Motor neuron (in vitro differentiated cells): Measurements from ENCODE around the gene GABRB2. TPM values are rescaled to one million over a fixed set of nuclear protein-coding genes. Genes with fewer than 3 reads are reported as not detected.

Experiments used
- ATAC-seq, 8 experiments: fragments of 200-7000 bp; cut with Tn5 transposase; replicated peaks in 6 of 8; 2 replicates each; pipeline ENCODE4 v1.8.0; 2021; ENCODE audit warnings: mild to moderate bottlenecking in 8 of 8, moderate library complexity in 8 of 8
- H3K27ac ChIP-seq, 2 donors: fragments of 250-450 bp; sonication (Bioruptor Pico); 2 replicates each; pipeline ENCODE4 v1.9.0; 2021; ENCODE audit warnings: antibody characterized with exemption in 2 of 2, mild to moderate bottlenecking in 2 of 2, moderate library complexity in 1 of 2
- H3K4me1 ChIP-seq, 2 donors: fragments of 250-450 bp; sonication (Bioruptor Pico); replicated peaks in 1 of 2; 2 replicates each; pipeline ENCODE4 v1.6.1; 2021; ENCODE audit warnings: antibody characterized with exemption in 2 of 2, mild to moderate bottlenecking in 2 of 2, moderate library complexity in 1 of 2
- H3K4me3 ChIP-seq, 5 donors: fragments of 250-450 bp; sonication (Bioruptor Pico); 2 replicates each; pipeline ENCODE4 v1.9.0; 2021; ENCODE audit warnings: antibody characterized with exemption in 5 of 5, mild to moderate bottlenecking in 5 of 5, moderate library complexity in 4 of 5
- WGBS, 10 experiments: fragments of 450-650 bp; shearing (Covaris generic); methylation state at CpG; one replicate each; pipeline ENCODE4 v1.0.0; 2022; 5-methylcytosine and 5-hydroxymethylcytosine counted together
- in situ Hi-C, 9 experiments: fragments of 400-800 bp; cut with MboI; loops; one replicate each; pipeline ENCODE4 v1.15.0; 2021; ENCODE audit warnings: low sequenced_read_pairs in 9 of 9, low pct_unique_long_range_greater_than_20kb in 2 of 9; ENCODE audit not compliant: unreplicated experiment in 9 of 9
- total RNA-seq, 8 experiments: library from RNA; unstranded; fragments of 300-600 nt; gene quantifications; 2 replicates each; pipeline versions ENCODE4 v1.2.3 to v1.2.4, GENCODE V29; 2022

The GABRB2 gene
- total RNA-seq, 8 experiments from 2014 or later, result 0.97 to 17.4 (median 7.8) TPM

DNA sequence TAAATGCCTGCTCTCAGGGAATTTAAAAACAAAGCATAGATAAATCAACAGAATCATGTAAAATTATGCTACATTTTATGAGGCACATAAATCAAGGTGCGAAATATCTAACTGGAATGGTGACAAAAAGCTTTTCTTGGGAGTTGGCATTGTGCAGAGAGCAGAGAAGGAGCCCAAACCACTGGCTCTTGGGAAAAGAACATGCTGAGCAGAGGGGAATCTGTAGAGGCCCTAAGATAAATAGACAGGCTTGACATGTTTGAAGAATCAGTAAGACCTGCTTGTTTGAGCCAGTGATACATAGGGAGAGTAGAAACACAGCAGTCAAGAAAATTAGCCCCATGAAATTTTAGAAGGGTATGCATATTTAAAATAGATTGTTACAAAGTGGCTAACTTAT lies 85.8 kb downstream of the GABRB2 start:
- WGBS, 10 experiments, result 20 to 100% (median 78%) methylated on average over 1 of the region's 1 CpG; no CpG with 5 or more reads in 5 of the 10 experiments
- in situ Hi-C loops, result no loop called here
- Histone ChIP-seq H3K27ac (no peak overlapping the region), H3K4me1 (peaks cover 0 to 5% of the 10 kb centered on the region in 2 donors), H3K4me3 (no peak overlapping the region)
- peak in 4 of 8 experiments; percentile 19 to 56 (median 38) for ATAC-seq

DNA sequence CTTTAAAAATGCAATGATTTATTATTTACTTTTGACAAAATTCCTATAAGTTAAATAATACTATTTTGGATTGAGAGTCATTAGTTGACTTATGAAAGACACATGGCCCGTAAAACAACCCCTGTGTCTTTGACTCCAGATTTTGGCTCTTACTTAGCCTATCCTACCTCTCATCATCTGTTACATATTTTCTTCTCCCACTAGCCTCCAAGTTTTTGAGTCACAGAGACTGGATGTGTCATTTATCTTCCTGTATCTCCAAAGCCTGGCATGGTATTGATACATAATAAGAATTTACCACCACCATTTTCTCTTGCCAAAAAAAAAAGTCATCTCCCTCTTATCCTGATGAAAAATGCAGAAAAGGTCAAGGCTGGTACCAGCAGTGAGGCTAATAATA lies 99.9 kb downstream of the GABRB2 start:
- Histone ChIP-seq H3K27ac (no peak overlapping the region), H3K4me1 (no peaks in the 10 kb centered on the region), H3K4me3 (no peak overlapping the region)
- in situ Hi-C loops, result no loop called here
- ATAC-seq, result no peak
- WGBS, 10 experiments, result 0 to 100% (median 100%) methylated on average over 1 of the region's 1 CpG; no CpG with 5 or more reads in 3 of the 10 experiments

DNA sequence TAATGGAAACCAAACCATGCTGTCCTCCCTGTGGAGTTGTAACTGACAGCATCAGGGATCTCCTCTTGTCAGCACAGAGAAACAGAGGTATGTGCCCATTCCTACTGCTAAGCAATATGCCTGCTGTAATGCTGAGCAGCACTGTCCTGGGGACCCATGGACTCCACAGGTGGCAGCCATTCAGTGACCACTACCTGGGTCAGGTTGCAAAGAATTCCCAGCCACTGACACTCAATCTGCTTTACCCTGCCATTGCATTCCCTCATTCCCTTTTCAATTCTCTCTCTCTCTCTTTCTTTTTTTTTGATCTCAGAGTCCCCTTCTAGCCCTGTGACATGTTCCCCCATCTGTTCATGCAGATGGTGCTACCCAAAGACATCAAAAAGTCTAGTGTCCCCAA lies 104.1 kb downstream of the GABRB2 start:
- Histone ChIP-seq H3K4me1 (no peaks in the 10 kb centered on the region), H3K4me3 (no peak overlapping the region), H3K27ac (no peak overlapping the region)
- no peak for ATAC-seq
- in situ Hi-C loops, result no loop called here

DNA sequence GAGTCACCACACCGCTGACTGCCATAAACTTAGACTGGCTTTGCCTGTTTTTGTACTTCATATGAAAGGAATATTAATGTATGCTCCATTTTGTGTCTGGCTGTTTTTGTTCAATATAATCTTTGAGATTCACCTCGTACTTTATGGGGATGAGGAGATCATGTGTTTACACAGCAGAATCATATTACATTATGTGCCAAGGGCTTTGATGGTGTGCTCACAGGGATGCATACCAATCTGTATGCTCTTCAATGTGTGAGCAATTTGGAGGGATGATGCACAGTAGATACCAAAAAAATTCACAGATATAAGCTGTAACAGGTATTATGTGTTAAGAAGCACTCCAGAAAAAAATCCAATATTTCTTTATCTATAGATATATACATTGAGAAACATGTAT lies 113.7 kb downstream of the GABRB2 start:
- Histone ChIP-seq H3K27ac (no peak overlapping the region), H3K4me1 (no peaks in the 10 kb centered on the region), H3K4me3 (no peak overlapping the region)
- 14 to 100% (median 71%) methylated on average over 1 to 2 of the region's 2 CpGs; no CpG with 5 or more reads in 2 of the 10 experiments for WGBS, 10 experiments
- ATAC-seq, result peak in 2 of 8 experiments; percentile 55 to 75
- in situ Hi-C loops, result no loop called here

DNA sequence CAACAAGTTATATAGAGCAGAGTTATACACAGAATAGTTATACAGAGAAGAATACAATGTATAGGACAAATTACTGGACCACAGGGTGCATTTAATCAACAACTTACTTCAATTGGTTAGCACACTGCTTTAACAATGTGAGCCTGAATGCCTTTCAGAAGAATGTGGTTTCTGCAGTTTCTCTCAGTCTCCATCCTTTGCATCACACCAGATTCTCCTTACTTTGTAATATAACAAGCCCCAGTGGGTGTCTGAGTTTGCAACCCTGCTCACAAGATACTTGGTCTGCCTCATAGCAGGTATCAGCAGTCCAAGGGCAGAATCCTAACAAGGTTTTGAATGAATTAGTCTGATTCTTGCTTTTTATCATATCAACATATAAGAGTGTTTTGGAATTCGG lies 114.6 kb downstream of the GABRB2 start:
- no peak for ATAC-seq
- WGBS, 10 experiments, result 0 to 100% (median 63%) methylated on average over 1 of the region's 1 CpG
- no peak overlapping the region for H3K27ac ChIP-seq
- H3K4me1 ChIP-seq, result peaks cover 0 to 3% of the 10 kb centered on the region in 2 donors
- in situ Hi-C loops, result no loop called here
- H3K4me3 ChIP-seq, result no peak overlapping the region

DNA sequence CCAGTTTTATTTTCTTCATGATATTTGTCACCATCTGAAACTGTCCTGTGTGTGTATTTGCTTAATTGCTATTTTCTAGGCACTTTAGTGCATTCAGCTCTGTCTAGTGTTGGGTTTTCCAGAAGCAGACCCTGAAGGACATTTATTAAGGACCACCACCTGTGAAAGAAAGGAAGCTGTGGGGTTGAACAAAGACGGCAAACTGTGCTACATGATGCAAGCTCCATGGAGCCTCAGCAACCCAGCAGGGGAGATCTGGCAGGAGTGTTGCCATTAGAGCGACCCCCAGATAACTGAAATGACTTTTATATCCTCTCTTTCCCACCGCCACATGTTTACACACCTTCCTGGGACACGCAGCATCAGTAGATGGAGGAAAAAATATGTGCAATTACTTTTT lies 125.5 kb downstream of the GABRB2 start:
- no peak for ATAC-seq
- Histone ChIP-seq H3K4me3 (no peak overlapping the region), H3K27ac (no peak overlapping the region), H3K4me1 (no peaks in the 10 kb centered on the region)
- in situ Hi-C loops, result no loop called here
- WGBS, 10 experiments, result 0 to 58% (median 47%) methylated on average over 1 to 4 of the region's 4 CpGs; no CpG with 5 or more reads in 2 of the 10 experiments

DNA sequence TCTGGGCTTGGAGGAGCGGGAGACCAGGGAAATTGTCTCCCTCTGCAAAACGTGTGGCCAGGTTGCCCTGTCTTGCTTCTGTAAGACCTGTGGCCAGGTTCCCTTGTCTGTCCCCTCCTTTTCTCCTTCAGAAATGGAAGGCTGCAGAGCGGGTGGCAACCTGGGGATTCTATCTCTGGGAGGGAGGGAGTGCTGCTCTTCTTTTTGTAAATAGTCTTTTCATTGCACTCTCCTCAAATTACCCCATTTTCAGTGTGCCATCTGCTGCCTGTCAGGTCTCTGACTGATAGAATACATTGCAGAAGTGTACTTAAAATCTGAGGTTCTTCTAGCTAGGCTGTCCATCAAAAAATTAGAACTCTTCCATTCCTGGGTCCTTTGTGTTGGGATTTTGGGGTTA lies 126.0 kb downstream of the GABRB2 start:
- Histone ChIP-seq H3K4me3 (no peak overlapping the region), H3K27ac (no peak overlapping the region), H3K4me1 (no peaks in the 10 kb centered on the region)
- 0 to 60% (median 35%) methylated on average over 1 to 3 of the region's 3 CpGs; no CpG with 5 or more reads in 4 of the 10 experiments for WGBS, 10 experiments
- ATAC-seq, result peak in 1 of 8 experiments; percentile 16
- in situ Hi-C loops, result no loop called here

GRCh38 chr5:161414896-161415295 lies 131.6 kb downstream of the GABRB2 start:
- peaks cover 0 to 5% of the 10 kb centered on the region in 2 donors for H3K4me1 ChIP-seq
- ATAC-seq, result peak in 1 of 8 experiments; percentile 28
- H3K27ac ChIP-seq, result no peak overlapping the region
- 10 to 69% (median 37%) methylated on average over 1 to 3 of the region's 3 CpGs; no CpG with 5 or more reads in 1 of the 10 experiments for WGBS, 10 experiments
- H3K4me3 ChIP-seq, result no peak overlapping the region
- in situ Hi-C loops, result no loop called here

- in situ Hi-C loops, result no loop called here
- Histone ChIP-seq H3K27ac (no peak overlapping the region), H3K4me3 (no peak overlapping the region), H3K4me1 (peaks cover 0 to 5% of the 10 kb centered on the region in 2 donors)
- no peak for ATAC-seq
- WGBS, 10 experiments, result 0 to 100% (median 80%) methylated on average over 1 to 2 of the region's 2 CpGs; no CpG with 5 or more reads in 1 of the 10 experiments
Observed at GRCh38 chr5:161414037-161414436, 132.5 kb downstream of the GABRB2 start.

DNA sequence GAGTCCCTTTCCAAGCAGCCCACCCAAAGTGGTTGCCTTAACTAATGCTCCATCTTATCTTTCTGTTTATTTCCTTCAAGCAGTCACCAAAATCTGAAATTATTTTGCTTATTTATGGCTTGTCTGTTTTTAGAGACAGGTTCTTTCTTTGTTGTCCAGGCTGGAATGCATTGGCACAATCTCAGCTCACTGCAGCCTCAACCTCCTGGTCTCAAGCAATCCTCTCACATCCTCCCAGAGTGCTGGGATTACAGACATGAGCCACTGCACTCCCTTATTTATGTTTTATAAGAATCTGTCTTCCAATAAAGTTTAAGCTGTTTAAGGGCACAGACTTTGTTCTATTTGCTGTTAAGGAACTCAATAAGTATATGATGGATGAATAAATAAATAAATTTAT lies 133.7 kb downstream of the GABRB2 start:
- no peak for ATAC-seq
- in situ Hi-C loops, result no loop called here
- no peak overlapping the region for H3K27ac ChIP-seq
- H3K4me3 ChIP-seq, result no peak overlapping the region
- H3K4me1 ChIP-seq, result peaks cover 0 to 5% of the 10 kb centered on the region in 2 donors

- no peak for ATAC-seq
- in situ Hi-C loops, result no loop called here
- Histone ChIP-seq H3K27ac (no peak overlapping the region), H3K4me1 (peaks cover 0 to 5% of the 10 kb centered on the region in 2 donors), H3K4me3 (no peak overlapping the region)
Observed at GRCh38 chr5:161411156-161411555, 135.4 kb downstream of the GABRB2 start.

DNA sequence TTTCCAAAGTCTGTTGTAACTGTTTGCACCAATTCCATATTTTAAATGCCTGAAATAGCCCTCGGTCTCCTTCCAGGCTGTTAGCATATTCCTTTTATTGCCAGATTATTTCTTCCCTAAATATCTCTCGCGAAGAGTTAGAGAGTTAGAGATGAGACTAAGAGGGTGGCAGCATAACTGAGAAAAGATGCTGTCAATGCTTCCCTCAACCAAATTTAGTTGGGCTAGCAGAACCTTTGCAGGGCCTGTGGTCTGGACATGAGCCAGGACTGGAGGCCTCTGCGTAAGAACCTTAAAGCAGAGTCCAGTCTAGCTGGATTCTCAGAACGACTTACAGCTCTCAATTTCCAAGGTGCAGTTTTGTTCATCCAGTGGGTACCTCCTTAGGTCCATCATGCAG lies 135.9 kb downstream of the GABRB2 start:
- H3K4me1 ChIP-seq, result peaks cover 0 to 5% of the 10 kb centered on the region in 2 donors
- H3K4me3 ChIP-seq, result no peak overlapping the region
- ATAC-seq, result no peak
- H3K27ac ChIP-seq, result no peak overlapping the region
- in situ Hi-C loops, result no loop called here
- 31 to 100% (median 76%) methylated on average over 2 to 5 of the region's 5 CpGs; no CpG with 5 or more reads in 3 of the 10 experiments for WGBS, 10 experiments

DNA sequence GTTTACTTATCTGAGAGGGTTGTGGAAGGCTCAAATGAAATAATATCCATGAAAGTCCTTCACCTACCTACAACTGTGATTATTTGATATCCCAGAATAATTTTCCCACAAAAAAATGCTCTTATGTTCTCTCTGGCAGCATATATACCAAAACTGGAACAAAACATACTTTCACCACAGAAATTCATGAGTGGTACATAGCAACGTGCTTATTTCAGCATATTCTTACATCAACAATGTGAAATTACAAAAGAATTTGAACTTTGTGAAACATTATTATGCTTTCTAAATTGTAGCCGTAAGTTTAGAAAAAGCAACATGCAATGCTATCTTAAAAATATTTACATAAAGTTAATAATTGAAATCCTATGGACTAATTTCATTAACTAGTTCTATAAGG lies 137.1 kb downstream of the GABRB2 start:
- no peaks in the 10 kb centered on the region for H3K4me1 ChIP-seq

GRCh38 chr5:161406880-161407279 lies 139.6 kb downstream of the GABRB2 start:
- no peak for ATAC-seq
- Histone ChIP-seq H3K4me3 (no peak overlapping the region), H3K4me1 (no peaks in the 10 kb centered on the region), H3K27ac (no peak overlapping the region)
- WGBS, 10 experiments, result 0 to 92% (median 77%) methylated on average over 1 to 3 of the region's 3 CpGs; no CpG with 5 or more reads in 2 of the 10 experiments
- in situ Hi-C loops, result no loop called here

More for the DNA sequence above, 137.1 kb downstream of the GABRB2 start:
- WGBS, 10 experiments, result 10 to 100% (median 82%) methylated on average over 2 of the region's 2 CpGs; no CpG with 5 or more reads in 2 of the 10 experiments
- in situ Hi-C loops, result no loop called here
- no peak for ATAC-seq
- Histone ChIP-seq H3K27ac (no peak overlapping the region), H3K4me3 (no peak overlapping the region)
